ENCODE measurements around the gene TMEM169.

The TMEM169 gene

DNA sequence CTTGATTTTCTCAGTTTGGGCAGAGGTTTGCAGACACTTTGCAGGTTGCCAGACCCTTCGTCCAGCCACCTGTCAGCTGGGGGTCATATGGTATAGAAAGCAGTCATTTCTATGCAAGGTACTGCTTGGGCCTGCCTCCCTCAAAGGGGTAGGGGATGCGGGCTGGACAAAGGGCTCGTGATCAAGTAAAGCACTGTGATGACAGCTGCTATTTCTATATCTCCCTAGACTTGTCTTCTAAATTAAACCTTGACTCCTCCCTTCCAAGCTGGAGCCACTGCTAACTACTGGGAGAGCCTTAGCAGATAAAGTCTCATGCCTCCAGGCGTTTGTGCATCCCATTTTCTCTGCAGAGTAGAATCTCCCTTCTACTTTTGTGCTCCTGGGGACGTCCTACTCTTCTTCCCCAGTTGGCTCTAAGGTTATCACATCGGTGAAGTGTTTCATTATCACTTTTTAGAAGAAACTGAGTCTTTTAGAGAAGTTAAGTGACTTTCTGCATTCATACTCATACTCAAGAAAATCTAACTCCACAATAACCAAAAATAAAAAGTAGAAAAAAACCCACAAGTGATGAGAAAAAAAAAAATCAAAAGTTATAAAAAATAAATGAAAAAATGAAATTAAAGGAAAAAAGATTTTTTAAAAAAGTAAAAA lies 26.7 kb downstream of the TMEM169 start:
- no peak for TF ChIP-seq CTCF (IDR thresholded peaks at IDR 0.05)

DNA sequence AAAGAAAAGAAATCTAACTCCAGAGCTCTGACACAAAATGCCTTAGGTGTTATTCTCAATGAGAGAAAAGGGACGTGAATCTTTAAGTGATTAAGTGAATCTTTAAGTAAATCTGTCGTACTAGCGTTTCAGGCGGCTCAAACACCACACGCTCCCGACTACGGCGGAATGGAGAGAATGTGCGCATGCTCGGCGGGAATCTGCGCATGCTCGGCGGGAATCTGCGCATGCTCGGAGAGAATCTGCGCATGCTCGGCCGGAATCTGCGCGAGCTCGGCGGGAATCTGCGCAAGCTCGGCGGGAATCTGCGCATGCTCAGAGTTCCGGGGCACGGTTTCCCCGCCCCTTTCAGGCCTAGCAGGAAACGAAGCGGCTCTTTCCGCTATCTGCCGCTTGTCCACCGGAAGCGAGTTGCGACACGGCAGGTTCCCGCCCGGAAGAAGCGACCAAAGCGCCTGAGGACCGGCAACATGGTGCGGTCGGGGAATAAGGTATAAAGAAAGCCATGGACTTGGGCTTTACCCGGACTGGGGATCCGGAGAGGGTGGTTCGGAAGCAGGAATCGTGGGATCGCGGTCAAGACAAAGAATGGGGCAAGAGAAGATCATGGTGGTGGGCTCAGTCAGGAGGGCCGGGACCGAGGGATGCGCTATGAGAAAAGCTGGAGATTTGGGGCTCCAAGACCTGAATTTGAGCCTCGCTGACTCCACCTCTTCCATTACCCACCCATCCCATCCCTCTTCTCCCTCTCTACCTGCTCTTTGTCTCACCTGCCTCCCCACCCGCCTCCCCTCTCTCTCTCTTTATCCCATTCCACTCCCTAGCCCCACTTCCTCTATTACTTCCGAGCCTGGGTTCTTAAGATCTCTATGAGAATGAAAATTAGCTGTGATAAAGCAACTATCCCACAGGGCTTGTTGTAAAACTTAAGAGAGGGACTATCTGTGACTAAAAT lies 27.5 kb downstream of the TMEM169 start, which contains the start of gene XRCC5:
Gene XRCC5 (plus strand): TSS at position 382 of the 955 bp plus-strand sequence. CDS start 89 bp downstream, at position 471.
- TF ChIP-seq CTCF (IDR thresholded peaks at IDR 0.05): no peak

- peak; percentile 51; the same call in 1 of the 2 replicates for TF ChIP-seq CTCF (IDR thresholded peaks at IDR 0.05)
These were observed 28.4 kb downstream of the TMEM169 start for GRCh38 chr2:216109962-216110614.

DNA sequence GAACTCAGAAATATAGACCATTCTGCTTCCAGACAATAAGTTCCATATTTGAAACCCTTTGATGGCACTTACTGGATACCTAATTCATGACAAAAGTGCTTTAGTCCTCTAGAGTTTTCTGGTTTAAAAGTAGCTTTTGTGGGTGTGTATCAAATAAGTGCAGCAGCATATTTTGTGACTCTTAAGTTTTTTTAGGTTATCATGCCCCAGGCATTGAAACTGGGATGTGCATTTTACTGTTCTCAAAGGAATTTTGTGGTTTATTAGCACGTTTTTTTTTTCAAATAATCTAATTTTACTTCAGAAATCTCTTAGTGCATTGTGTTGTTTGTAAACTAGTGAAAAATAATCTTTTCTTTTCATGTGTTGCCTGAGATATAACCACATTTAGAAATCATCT lies 28.9 kb downstream of the TMEM169 start:
- TF ChIP-seq CTCF (IDR thresholded peaks at IDR 0.05): no peak

- TF ChIP-seq CTCF (IDR thresholded peaks at IDR 0.05): no peak
These were observed 29.4 kb downstream of the TMEM169 start for GRCh38 chr2:216111122-216111521.

DNA sequence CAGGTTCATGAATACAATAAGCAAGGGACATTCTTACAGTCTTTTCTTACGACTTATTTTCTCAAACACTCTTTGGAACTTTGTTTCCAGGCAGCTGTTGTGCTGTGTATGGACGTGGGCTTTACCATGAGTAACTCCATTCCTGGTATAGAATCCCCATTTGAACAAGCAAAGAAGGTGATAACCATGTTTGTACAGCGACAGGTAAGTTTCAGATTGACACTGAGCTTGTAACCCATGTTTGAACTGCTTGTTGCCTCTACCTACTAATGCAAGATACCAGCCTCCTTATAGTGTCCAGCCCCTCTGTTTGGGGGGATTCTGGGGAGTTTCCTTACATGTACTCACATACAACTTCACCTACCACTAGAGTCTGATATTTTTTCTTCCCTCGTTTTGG lies 31.2 kb downstream of the TMEM169 start:
- TF ChIP-seq CTCF (IDR thresholded peaks at IDR 0.05): no peak

DNA sequence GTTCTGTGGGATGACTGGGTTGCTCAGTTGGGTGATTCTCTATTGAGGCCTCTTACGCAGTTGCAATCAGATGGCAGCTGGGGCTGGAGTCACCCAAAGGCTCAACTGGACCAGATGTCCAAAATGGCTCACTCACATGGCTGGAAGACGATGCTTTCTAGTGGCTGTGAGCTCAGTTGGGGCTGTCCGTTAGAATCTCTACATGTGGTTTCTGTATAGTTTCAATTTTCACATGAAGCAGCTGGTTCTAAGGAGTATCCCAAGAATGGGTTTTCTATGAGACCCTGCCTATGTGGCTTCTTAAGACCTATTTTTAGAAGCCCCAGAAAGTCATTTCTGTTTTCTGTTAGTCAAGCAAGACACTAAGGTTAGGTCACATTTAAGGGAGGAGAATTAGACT lies 31.9 kb downstream of the TMEM169 start:
- TF ChIP-seq CTCF (IDR thresholded peaks at IDR 0.05): no peak

Data from LNCAP (cell line).